GM18511 (cell line): ENCODE measurements around the gene ELFN1.

Experiments used
- ATAC-seq: cut with Tn5 transposase; IDR thresholded peaks from one replicate; pipeline ENCODE4 v1.9.1; 2021; ENCODE audit warnings: mild to moderate bottlenecking, moderate library complexity; ENCODE audit not compliant: unreplicated experiment

Gene ELFN1

GRCh38 chr7:1641661-1642260, 28.3 kb upstream of the ELFN1 start:
- ATAC-seq: no peak

- ATAC-seq: no peak
Measured at GRCh38 chr7:1642291-1642731, 27.8 kb upstream of the ELFN1 start.

GRCh38 chr7:1643270-1644092, 26.6 kb upstream of the ELFN1 start:
- no peak for ATAC-seq

GRCh38 chr7:1644341-1645070, 25.6 kb upstream of the ELFN1 start:
- ATAC-seq: no peak

- ATAC-seq: no peak
Measured at GRCh38 chr7:1645071-1645409, 25.0 kb upstream of the ELFN1 start.

GRCh38 chr7:1645476-1645875, 24.6 kb upstream of the ELFN1 start:
- ATAC-seq: no peak

GRCh38 chr7:1646391-1646790, 23.7 kb upstream of the ELFN1 start:
- ATAC-seq: no peak

- no peak for ATAC-seq
Measured at GRCh38 chr7:1646957-1647891, 22.9 kb upstream of the ELFN1 start.

- no peak for ATAC-seq
Measured at GRCh38 chr7:1647961-1648672, 22.0 kb upstream of the ELFN1 start.

- ATAC-seq: no peak
Measured at GRCh38 chr7:1649751-1650326, 20.2 kb upstream of the ELFN1 start.

GRCh38 chr7:1650363-1651030, 19.6 kb upstream of the ELFN1 start:
- ATAC-seq: no peak

- no peak for ATAC-seq
Measured at GRCh38 chr7:1651031-1651446, 19.0 kb upstream of the ELFN1 start.

- no peak for ATAC-seq
Measured at GRCh38 chr7:1651891-1652290, 18.2 kb upstream of the ELFN1 start.

- no peak for ATAC-seq
Measured at GRCh38 chr7:1653500-1653899, 16.6 kb upstream of the ELFN1 start.

- no peak for ATAC-seq
Measured at GRCh38 chr7:1654111-1654510, 16.0 kb upstream of the ELFN1 start.

GRCh38 chr7:1654738-1655475, 15.2 kb upstream of the ELFN1 start:
- no peak for ATAC-seq

- no peak for ATAC-seq
Measured at GRCh38 chr7:1659696-1660095, 10.4 kb upstream of the ELFN1 start.

- no peak for ATAC-seq
Measured at GRCh38 chr7:1661461-1661860, 8.6 kb upstream of the ELFN1 start.

GRCh38 chr7:1662101-1662500, 8.0 kb upstream of the ELFN1 start:
- ATAC-seq: no peak
